OCI-LY3 (cell line): Measurements from ENCODE around the gene ATP6V0A1.

Experiments used
- EZH2phosphoT487 ChIP-seq: fragments of 200-600 bp; shearing (Covaris generic); IDR thresholded peaks from 2 replicates; pipeline ENCODE4 v1.6.1; 2018; ENCODE audit warnings: antibody characterized with exemption, mixed run types, low read depth
- TF ChIP-seq, protein P1 (sequence below): fragments of 200-600, 300-600 bp; sonication (generic); IDR thresholded peaks from 2 replicates; pipeline ENCODE4 v1.5.1; 2014; ENCODE audit warnings: antibody characterized with exemption, low read length, low read depth

- TF ChIP-seq, protein P1, sequence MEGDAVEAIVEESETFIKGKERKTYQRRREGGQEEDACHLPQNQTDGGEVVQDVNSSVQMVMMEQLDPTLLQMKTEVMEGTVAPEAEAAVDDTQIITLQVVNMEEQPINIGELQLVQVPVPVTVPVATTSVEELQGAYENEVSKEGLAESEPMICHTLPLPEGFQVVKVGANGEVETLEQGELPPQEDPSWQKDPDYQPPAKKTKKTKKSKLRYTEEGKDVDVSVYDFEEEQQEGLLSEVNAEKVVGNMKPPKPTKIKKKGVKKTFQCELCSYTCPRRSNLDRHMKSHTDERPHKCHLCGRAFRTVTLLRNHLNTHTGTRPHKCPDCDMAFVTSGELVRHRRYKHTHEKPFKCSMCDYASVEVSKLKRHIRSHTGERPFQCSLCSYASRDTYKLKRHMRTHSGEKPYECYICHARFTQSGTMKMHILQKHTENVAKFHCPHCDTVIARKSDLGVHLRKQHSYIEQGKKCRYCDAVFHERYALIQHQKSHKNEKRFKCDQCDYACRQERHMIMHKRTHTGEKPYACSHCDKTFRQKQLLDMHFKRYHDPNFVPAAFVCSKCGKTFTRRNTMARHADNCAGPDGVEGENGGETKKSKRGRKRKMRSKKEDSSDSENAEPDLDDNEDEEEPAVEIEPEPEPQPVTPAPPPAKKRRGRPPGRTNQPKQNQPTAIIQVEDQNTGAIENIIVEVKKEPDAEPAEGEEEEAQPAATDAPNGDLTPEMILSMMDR, result no peak
- no peak for TF ChIP-seq EZH2phosphoT487
Observed at GRCh38 chr17:42411905-42412679, 46.6 kb upstream of the ATP6V0A1 start.
